Ovary (tissue), 3 donors: ENCODE results near the gene AMMECR1L.
"Not testable (repeated sequence)": the region's sequence is repeated elsewhere in the genome, so short reads cannot be mapped to it uniquely, and the experiment has no call there.

Experiments
- POLR2A ChIP-seq: fragments of 450-650 bp; IDR thresholded peaks from one replicate; pipeline ENCODE4 v1.6.1; 2017; ENCODE audit warnings: antibody characterized with exemption, mild to moderate bottlenecking, moderate library complexity
- TF ChIP-seq, protein P1 (sequence below), 3 donors: fragments of 450-650 bp in 2 of 3; fragments of 200-600 bp in 1 of 3; IDR thresholded peaks; one replicate each; pipeline versions ENCODE4 v1.5.1 to v1.8.0; 2016 to 2022; ENCODE audit warnings: antibody characterized with exemption in 3 of 3, mild to moderate bottlenecking in 1 of 3
- donor health status: DM: no; HTN: no; CAD: no.

DNA sequence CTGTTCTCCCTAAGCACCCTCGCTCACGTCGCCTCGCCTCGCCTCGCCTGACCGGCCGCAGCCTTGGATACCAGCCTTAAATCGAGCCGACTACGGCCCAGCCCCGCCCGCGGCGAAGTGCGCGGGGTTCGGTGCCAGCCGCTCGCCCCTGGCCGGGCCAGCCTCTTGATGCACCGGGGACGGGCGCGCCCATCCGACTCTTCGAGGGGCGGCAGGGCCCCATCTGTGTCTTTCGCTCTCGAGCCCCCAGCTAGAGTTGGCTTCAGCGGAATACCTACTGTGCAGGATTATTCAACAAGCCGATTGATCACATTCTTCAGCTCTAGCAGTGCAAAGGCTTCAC lies 808 bp upstream of the AMMECR1L start:
- TF ChIP-seq, protein P1, sequence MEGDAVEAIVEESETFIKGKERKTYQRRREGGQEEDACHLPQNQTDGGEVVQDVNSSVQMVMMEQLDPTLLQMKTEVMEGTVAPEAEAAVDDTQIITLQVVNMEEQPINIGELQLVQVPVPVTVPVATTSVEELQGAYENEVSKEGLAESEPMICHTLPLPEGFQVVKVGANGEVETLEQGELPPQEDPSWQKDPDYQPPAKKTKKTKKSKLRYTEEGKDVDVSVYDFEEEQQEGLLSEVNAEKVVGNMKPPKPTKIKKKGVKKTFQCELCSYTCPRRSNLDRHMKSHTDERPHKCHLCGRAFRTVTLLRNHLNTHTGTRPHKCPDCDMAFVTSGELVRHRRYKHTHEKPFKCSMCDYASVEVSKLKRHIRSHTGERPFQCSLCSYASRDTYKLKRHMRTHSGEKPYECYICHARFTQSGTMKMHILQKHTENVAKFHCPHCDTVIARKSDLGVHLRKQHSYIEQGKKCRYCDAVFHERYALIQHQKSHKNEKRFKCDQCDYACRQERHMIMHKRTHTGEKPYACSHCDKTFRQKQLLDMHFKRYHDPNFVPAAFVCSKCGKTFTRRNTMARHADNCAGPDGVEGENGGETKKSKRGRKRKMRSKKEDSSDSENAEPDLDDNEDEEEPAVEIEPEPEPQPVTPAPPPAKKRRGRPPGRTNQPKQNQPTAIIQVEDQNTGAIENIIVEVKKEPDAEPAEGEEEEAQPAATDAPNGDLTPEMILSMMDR (IDR thresholded peaks at IDR 0.05): not testable (repeated sequence)
- TF ChIP-seq POLR2A: not testable (repeated sequence)
